Stimulated activated CD8-positive, alpha-beta memory T cell treated with anti-CD3 and anti-CD28 coated beads, Interleukin-7, amount 100 ng/mL, for 48 hours (primary cell): ENCODE measurements around the gene CTXN1.
"Not testable (repeated sequence)": the region's sequence is repeated elsewhere in the genome, so short reads cannot be mapped to it uniquely, and the experiment has no call there.

ENCODE experiments used
- DNase-seq, 2 donors: peaks; one replicate each; pipeline ENCODE4 v3.0.0-alpha.2; 2020; ENCODE audit warnings: low read depth in 1 of 2; ENCODE audit errors: extremely low read depth in 1 of 2

CTXN1 gene

GRCh38 chr19:7947939-7948338 is 22.0 kb upstream of the CTXN1 start:
- DNase-seq: no peak

- peak; percentile 55 to 75 for DNase-seq
These were observed 18.3 kb upstream of the CTXN1 start for GRCh38 chr19:7944177-7944761.

- peak; percentile 96 to 99 for DNase-seq
These were observed 17.7 kb upstream of the CTXN1 start, which contains the start of gene TIMM44 for GRCh38 chr19:7943444-7944176. Gene TIMM44, minus strand, starts transcription at chr19:7943666. Its CDS starts 15 bp downstream, at chr19:7943651.

- DNase-seq: no peak
These were observed 17.1 kb upstream of the CTXN1 start for GRCh38 chr19:7942981-7943443.

GRCh38 chr19:7941895-7942596 is 16.1 kb upstream of the CTXN1 start:
- DNase-seq: no peak

- no peak for DNase-seq
These were observed 14.9 kb upstream of the CTXN1 start for GRCh38 chr19:7940841-7941240.

- DNase-seq: no peak
These were observed 8.8 kb upstream of the CTXN1 start for GRCh38 chr19:7934766-7935165.

GRCh38 chr19:7933828-7934725 is 8.1 kb upstream of the CTXN1 start:
- DNase-seq: no peak

- no peak for DNase-seq
These were observed 7.5 kb upstream of the CTXN1 start for GRCh38 chr19:7933411-7933810.

- DNase-seq: no peak
These were observed 7.0 kb upstream of the CTXN1 start for GRCh38 chr19:7932930-7933300.

- no peak for DNase-seq
These were observed 6.5 kb upstream of the CTXN1 start for GRCh38 chr19:7932276-7932929.

- no peak for DNase-seq
These were observed 5.5 kb upstream of the CTXN1 start for GRCh38 chr19:7931221-7932061.

GRCh38 chr19:7930765-7931164 is 4.8 kb upstream of the CTXN1 start:
- DNase-seq: no peak

- not testable (repeated sequence) for DNase-seq
These were observed 4.1 kb upstream of the CTXN1 start for GRCh38 chr19:7930030-7930429.

GRCh38 chr19:7928741-7929701 is 3.1 kb upstream of the CTXN1 start:
- DNase-seq: peak; percentile 41 to 57

- DNase-seq: no peak
These were observed 2.4 kb upstream of the CTXN1 start for GRCh38 chr19:7928334-7928706.

- DNase-seq: no peak
These were observed 1.8 kb upstream of the CTXN1 start for GRCh38 chr19:7927605-7928333.
